ENCODE measurements around the gene CGB8.

DNA sequence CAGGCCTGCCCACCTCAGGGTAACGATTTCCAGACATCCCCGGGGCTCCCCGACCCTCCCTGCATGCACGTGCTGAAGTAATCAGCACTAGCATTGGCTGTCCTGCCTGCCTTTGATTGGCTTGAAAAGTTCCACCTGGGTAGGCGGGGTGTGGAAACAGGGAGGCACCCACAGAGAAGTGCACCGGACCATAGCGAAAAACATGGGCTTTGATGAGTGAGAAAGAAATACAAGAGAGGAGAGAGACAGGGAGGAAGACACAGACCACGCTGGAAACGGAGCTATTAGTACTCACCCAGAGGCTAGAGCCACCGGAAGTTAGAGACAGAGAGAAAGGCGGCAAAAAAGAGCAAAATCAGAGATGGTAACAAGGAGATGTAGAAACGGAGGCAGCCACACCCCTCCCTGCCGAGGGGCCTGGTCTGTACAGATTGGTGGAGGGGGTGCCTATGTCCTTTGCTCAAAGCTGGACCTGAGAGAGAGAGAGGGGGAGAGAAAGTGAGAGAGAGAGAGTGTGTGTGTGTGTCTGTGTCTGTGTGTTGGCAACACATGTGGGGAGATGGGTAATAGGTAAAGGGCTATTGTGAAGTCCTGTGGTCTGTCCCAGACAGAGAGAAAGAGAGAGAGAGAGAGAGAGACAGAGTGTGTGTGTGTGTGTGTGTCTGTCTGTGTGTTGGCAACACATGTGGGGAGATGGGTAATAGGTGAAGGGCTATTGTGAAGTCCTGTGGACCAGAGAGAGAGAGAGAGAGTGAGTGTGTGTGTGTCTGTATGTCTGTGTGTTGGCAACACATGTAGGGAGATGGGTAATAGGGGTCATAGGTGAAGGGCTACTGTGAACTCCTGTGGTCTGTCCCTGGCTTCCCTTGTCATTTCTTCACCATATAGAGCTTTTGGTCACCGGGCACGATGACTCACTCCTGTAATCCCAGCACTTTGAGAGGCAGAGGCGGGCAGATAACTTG is 27.7 kb downstream of the CGB8 start:
- TF ChIP-seq CTCF (IDR thresholded peaks at IDR 0.05) = no peak
- TF ChIP-seq POLR2A (IDR thresholded peaks at IDR 0.05) = no peak

Measured in adrenal gland (tissue), 5 donors.